MM.1S (cell line): ENCODE measurements around the gene NCKAP5.

Experiments used
- DNase-seq: peaks from one replicate; pipeline ENCODE4 v3.0.0-alpha.2; 2015
- H2AFZ ChIP-seq: fragments of 300-600 bp; sonication (generic); 2 replicates; pipeline ENCODE4 v1.6.0; 2016; ENCODE audit warnings: antibody characterized with exemption, low read length
- H3F3A ChIP-seq: fragments of 300-600 bp; sonication (generic); 2 replicates; pipeline ENCODE4 v1.6.1; 2016; ENCODE audit warnings: mild to moderate bottlenecking, antibody characterized with exemption, low read length, moderate library complexity, mixed read lengths; ENCODE audit not compliant: insufficient read depth
- H3K27ac ChIP-seq: fragments of 300-600 bp; sonication (generic); 2 replicates; pipeline ENCODE4 v1.5.1; 2016; ENCODE audit warnings: mild to moderate bottlenecking, low read length
- H3K27me3 ChIP-seq: fragments of 300-600 bp; sonication (generic); replicated peaks from 2 replicates; pipeline ENCODE4 v1.6.0; 2016; ENCODE audit warnings: low read length; ENCODE audit not compliant: insufficient read depth
- H3K36me3 ChIP-seq: fragments of 300-600 bp; sonication (generic); replicated peaks from 2 replicates; pipeline ENCODE4 v1.6.1; 2016; ENCODE audit warnings: mild to moderate bottlenecking, low read length, mixed read lengths; ENCODE audit not compliant: insufficient read depth
- H3K4me1 ChIP-seq: fragments of 300-600 bp; sonication (generic); 2 replicates; pipeline ENCODE4 v1.6.1; 2016; ENCODE audit warnings: low read length, mixed read lengths
- H3K4me2 ChIP-seq: fragments of 300-600 bp; sonication (generic); 2 replicates; pipeline ENCODE4 v1.6.0; 2016; ENCODE audit warnings: low read depth, low read length
- H3K4me3 ChIP-seq: fragments of 300-600 bp; sonication (generic); 2 replicates; pipeline ENCODE4 v1.5.1; 2016; ENCODE audit warnings: low read length, mixed read lengths
- H3K79me2 ChIP-seq: fragments of 300-600 bp; sonication (generic); 2 replicates; pipeline ENCODE4 v1.6.1; 2016; ENCODE audit warnings: mixed run types, low read length, mixed read lengths
- H3K9ac ChIP-seq: fragments of 300-600 bp; sonication (generic); 2 replicates; pipeline ENCODE4 v1.6.1; 2016; ENCODE audit warnings: low read length, mixed read lengths
- H3K9me2 ChIP-seq: fragments of 300-600 bp; sonication (generic); replicated peaks from 2 replicates; pipeline ENCODE4 v1.6.1; 2016; ENCODE audit warnings: mild to moderate bottlenecking, low read length, mixed read lengths; ENCODE audit not compliant: insufficient read depth
- H3K9me3 ChIP-seq: fragments of 300-600 bp; sonication (generic); replicated peaks from 2 replicates; pipeline ENCODE4 v1.6.1; 2016; ENCODE audit warnings: mild to moderate bottlenecking, low read length, mixed read lengths; ENCODE audit not compliant: insufficient read depth
- H4K20me1 ChIP-seq: fragments of 300-600 bp; sonication (generic); 2 replicates; pipeline ENCODE4 v1.6.1; 2016; ENCODE audit warnings: mild to moderate bottlenecking, low read length, moderate library complexity, mixed read lengths; ENCODE audit not compliant: insufficient read depth
- CTCF ChIP-seq: fragments of 300-600 bp; sonication (generic); IDR thresholded peaks from 2 replicates; pipeline ENCODE4 v1.5.1; 2016; ENCODE audit warnings: antibody characterized with exemption, low read length, mixed read lengths
- EZH2 ChIP-seq: fragments of 300-600 bp; sonication (generic); optimal IDR thresholded peaks from 2 replicates; pipeline ENCODE3; 2017; ENCODE audit warnings: low read depth, mild to moderate bottlenecking, antibody characterized with exemption, low read length, mixed read lengths
- EZH2phosphoT487 ChIP-seq: fragments of 300-600 bp; sonication (generic); IDR thresholded peaks from 2 replicates; pipeline ENCODE4 v1.6.1; 2018; ENCODE audit warnings: antibody characterized with exemption, low read length

Gene NCKAP5

DNA sequence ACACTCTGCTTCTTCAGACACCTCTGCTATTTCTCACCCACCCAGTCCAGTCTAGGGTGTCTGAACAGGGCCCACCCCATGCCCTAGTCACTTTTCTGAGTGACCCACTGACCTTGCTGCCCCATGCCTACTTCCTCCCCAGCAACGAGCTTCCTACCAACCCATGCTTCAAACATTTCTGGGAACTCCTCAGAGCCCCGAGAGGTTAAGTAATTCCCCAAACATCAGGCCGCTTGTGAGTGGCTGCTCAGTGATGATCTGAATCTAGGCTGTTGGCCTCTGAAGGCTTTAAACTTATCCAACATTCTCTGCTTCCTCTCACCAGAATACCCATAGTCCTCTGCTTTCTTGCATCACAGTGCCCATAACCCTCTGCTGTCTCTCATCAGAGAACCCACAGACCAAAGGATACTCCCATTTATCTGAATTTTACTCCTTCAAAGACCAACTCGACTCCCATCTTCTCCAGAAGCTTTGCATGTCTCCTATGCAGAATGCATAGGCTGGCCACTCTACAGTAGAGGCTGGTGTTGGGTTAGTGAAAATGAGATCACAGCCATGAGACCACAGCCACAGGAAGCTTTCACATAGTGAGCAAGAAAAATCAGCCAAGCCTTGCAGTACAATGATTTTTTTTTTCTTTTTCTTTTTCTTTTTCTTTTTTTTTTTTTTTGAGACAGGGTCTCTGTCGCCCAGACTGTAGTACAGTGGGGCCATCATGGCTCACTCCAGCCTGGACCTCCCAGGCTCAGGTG, 588.7 kb downstream of the NCKAP5 start:
- no peaks in the 10 kb centered on the region for H3K27me3 ChIP-seq
- no peak overlapping the region for H3K4me2 ChIP-seq
- H3K9me3 ChIP-seq: no peaks in the 10 kb centered on the region
- H3K9me2 ChIP-seq: no peaks in the 10 kb centered on the region
- no peak overlapping the region for H3K4me3 ChIP-seq
- no peaks in the 10 kb centered on the region for H3F3A ChIP-seq
- H4K20me1 ChIP-seq: no peaks in the 10 kb centered on the region
- TF ChIP-seq EZH2 (no peak), CTCF (no peak), EZH2phosphoT487 (no peak)
- no peaks in the 10 kb centered on the region for H3K79me2 ChIP-seq
- H3K9ac ChIP-seq: no peak overlapping the region
- DNase-seq: no peak
- no peak overlapping the region for H3K27ac ChIP-seq
- no peaks in the 10 kb centered on the region for H3K36me3 ChIP-seq
- H3K4me1 ChIP-seq: no peaks in the 10 kb centered on the region
- H2AFZ ChIP-seq: no peak overlapping the region

DNA sequence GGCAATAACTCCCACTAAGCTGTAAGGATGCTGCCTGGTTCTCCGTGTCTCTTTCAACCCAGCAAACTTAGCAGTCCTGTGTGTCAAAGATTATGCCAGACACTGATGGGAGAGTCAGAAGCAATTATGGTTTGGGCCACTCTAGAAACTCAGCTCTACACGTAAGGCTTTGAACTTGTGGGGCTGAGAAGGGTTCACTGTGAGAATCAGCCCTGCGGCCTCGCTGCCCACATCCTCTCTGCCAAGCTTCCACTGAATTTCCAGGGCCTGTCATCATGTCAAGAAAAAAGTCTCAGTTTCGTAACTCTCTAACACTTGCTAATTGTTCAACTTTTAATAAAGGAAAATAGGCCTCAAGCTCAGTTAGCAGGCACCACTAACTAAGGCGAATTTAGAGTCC, 589.4 kb downstream of the NCKAP5 start:
- H3K27ac ChIP-seq: no peak overlapping the region
- no peak overlapping the region for H3K4me2 ChIP-seq
- no peaks in the 10 kb centered on the region for H3K4me1 ChIP-seq
- no peaks in the 10 kb centered on the region for H3K36me3 ChIP-seq
- H3K9me3 ChIP-seq: no peaks in the 10 kb centered on the region
- H2AFZ ChIP-seq: no peak overlapping the region
- no peaks in the 10 kb centered on the region for H4K20me1 ChIP-seq
- no peaks in the 10 kb centered on the region for H3F3A ChIP-seq
- H3K9ac ChIP-seq: no peak overlapping the region
- H3K9me2 ChIP-seq: no peaks in the 10 kb centered on the region
- H3K27me3 ChIP-seq: no peaks in the 10 kb centered on the region
- no peaks in the 10 kb centered on the region for H3K79me2 ChIP-seq
- TF ChIP-seq CTCF (no peak), EZH2phosphoT487 (no peak), EZH2 (no peak)
- H3K4me3 ChIP-seq: no peak overlapping the region
- no peak for DNase-seq

DNA sequence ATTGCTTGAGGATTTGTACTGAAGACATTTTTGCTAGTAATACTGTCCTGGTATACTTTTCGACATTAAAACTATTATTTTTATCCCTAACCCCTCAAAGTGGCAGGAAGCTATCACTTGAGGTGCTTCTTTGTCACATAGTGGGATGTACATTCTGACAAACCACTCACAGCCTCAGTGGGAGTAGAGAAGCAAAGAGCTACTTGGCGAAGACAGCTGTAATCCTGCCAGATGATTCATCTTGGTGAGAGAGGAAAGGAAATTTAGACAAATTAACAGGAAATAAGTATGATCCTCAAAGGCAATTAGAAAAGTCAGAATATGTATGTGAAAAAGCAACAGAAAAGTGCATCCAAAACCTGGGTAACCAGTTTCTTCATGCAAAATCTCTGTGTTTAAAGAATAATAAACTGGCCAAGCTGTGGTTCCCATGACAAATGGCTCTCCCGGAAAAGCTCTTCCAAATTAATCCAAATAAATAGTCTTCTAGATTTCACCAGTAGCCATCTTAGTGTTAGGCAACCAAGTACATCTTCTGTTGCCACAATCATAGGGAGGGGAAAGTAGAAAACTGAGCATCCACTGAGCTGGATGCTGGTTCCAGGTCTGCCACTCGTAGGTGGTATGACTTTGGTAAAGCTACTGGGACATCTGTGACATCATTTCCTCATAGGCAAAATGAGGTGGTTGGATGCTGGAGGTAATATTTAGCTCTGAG, 590.3 kb downstream of the NCKAP5 start:
- H3K36me3 ChIP-seq: no peaks in the 10 kb centered on the region
- no peaks in the 10 kb centered on the region for H3K9me2 ChIP-seq
- no peaks in the 10 kb centered on the region for H4K20me1 ChIP-seq
- no peak for TF ChIP-seq EZH2
- TF ChIP-seq EZH2phosphoT487: no peak
- TF ChIP-seq CTCF: no peak
- H3K9me3 ChIP-seq: no peaks in the 10 kb centered on the region
- H3K9ac ChIP-seq: no peak overlapping the region
- H3K4me3 ChIP-seq: no peak overlapping the region
- no peaks in the 10 kb centered on the region for H3F3A ChIP-seq
- DNase-seq: no peak
- H3K4me2 ChIP-seq: no peak overlapping the region
- no peaks in the 10 kb centered on the region for H3K27me3 ChIP-seq
- H3K27ac ChIP-seq: no peak overlapping the region
- H2AFZ ChIP-seq: no peak overlapping the region
- no peaks in the 10 kb centered on the region for H3K4me1 ChIP-seq
- no peaks in the 10 kb centered on the region for H3K79me2 ChIP-seq
